Natural killer cell (primary cell): Measurements from ENCODE around the gene STARD3. TPM values are rescaled to one million over a fixed set of nuclear protein-coding genes. Genes with fewer than 3 reads are reported as not detected.

Experiments used
- ATAC-seq, 3 donors: fragments of 150-1000 bp in 2 of 3; fragments of 200-7000 bp in 1 of 3; cut with Tn5 transposase; 1 replicate in 1 of 3; 2 replicates in 2 of 3; pipeline ENCODE4 v1.10.0; 2021; ENCODE audit warnings: mild to moderate bottlenecking in 2 of 3, moderate library complexity in 2 of 3
- DNase-seq, 2 donors: peaks; one replicate each; pipeline versions ENCODE4 v3.0.0 to v3.0.0-alpha.2; 2013 to 2021; ENCODE audit warnings: mixed read lengths in 1 of 2
- H3K27ac ChIP-seq: one replicate; pipeline ENCODE4 v1.5.1; 2013; ENCODE audit warnings: mild to moderate bottlenecking, low read length
- H3K27me3 ChIP-seq: one replicate; pipeline ENCODE4 v1.6.1; 2013; ENCODE audit warnings: low read length; ENCODE audit not compliant: control insufficient read depth, insufficient read depth
- H3K36me3 ChIP-seq: one replicate; pipeline ENCODE4 v1.6.1; 2013; ENCODE audit warnings: low read length; ENCODE audit not compliant: control insufficient read depth, insufficient read depth
- H3K4me1 ChIP-seq: one replicate; pipeline ENCODE4 v1.6.1; 2013; ENCODE audit warnings: low read length; ENCODE audit not compliant: control insufficient read depth, insufficient read depth
- H3K4me3 ChIP-seq: one replicate; pipeline ENCODE4 v1.5.1; 2013; ENCODE audit warnings: low read length
- H3K9me3 ChIP-seq: one replicate; pipeline ENCODE4 v1.6.1; 2013; ENCODE audit warnings: low read length; ENCODE audit not compliant: control insufficient read depth, insufficient read depth
- H3K27ac Mint-ChIP-seq, 2 donors: one replicate each; pipeline ENCODE4 v1.8.0; 2022; ENCODE audit warnings: mild to moderate bottlenecking in 2 of 2, mixed read lengths in 2 of 2, moderate library complexity in 1 of 2
- H3K27me3 Mint-ChIP-seq, 2 donors: one replicate each; pipeline ENCODE4 v1.8.0; 2022; ENCODE audit warnings: low read depth in 2 of 2, mixed read lengths in 2 of 2
- H3K36me3 Mint-ChIP-seq: one replicate; pipeline ENCODE4 v1.8.0; 2022; ENCODE audit warnings: mixed read lengths
- H3K4me1 Mint-ChIP-seq, 2 donors: one replicate each; pipeline ENCODE4 v1.8.0; 2022; ENCODE audit warnings: mixed read lengths in 2 of 2
- H3K4me3 Mint-ChIP-seq: one replicate; pipeline ENCODE4 v1.8.0; 2022; ENCODE audit warnings: mild to moderate bottlenecking, moderate library complexity, mixed read lengths
- H3K9me3 Mint-ChIP-seq, 2 donors: one replicate each; pipeline ENCODE4 v1.8.0; 2022; ENCODE audit warnings: mixed read lengths in 2 of 2
- WGBS: methylation state at CpG from one replicate; pipeline ENCODE4 v1.1.7; 2013; ENCODE audit warnings: missing lambda C conversion rate; ENCODE audit not compliant: insufficient coverage; 5-methylcytosine and 5-hydroxymethylcytosine counted together
- intact Hi-C: fragments of 100-400 bp; cut with micrococcal nuclease; formaldehyde crosslinking; loops from one replicate; pipeline ENCODE4 v1.14.2; 2022
- total RNA-seq, 4 donors: library from RNA; stranded (reverse); fragments of 120-200 nt in 1 of 4; gene quantifications; one replicate each; pipeline versions ENCODE4 v1.2.3 to v1.2.4, GENCODE V29; 2013 to 2022
- TF ChIP-seq, protein P1 (sequence below): fragments of 200-600 bp; IDR thresholded peaks from one replicate; pipeline ENCODE4 v1.8.0; 2022; ENCODE audit warnings: antibody characterized with exemption

Gene STARD3
- total RNA-seq, 3 donors from 2014 or later (not counting 1 experiment from before 2014, with no cell fraction given): 97.1 to 115 (median 105) TPM

DNA sequence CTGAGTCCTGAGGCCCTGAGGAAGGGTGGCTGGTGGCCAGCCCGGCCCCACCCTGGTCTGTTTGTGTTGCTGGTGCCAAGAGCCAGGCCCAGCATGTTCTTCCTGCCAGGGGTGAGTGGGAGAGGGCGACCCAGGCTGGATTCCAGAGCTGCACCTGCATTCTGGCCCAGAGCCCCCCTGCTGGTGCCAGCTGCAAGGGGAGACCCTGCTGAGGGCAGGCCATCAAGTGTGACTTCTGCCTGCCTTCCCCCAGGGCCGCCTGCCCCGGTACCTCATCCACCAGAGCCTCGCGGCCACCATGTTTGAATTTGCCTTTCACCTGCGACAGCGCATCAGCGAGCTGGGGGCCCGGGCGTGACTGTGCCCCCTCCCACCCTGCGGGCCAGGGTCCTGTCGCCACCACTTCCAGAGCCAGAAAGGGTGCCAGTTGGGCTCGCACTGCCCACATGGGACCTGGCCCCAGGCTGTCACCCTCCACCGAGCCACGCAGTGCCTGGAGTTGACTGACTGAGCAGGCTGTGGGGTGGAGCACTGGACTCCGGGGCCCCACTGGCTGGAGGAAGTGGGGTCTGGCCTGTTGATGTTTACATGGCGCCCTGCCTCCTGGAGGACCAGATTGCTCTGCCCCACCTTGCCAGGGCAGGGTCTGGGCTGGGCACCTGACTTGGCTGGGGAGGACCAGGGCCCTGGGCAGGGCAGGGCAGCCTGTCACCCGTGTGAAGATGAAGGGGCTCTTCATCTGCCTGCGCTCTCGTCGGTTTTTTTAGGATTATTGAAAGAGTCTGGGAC, 25.8 kb downstream of the STARD3 start:
- 90% methylated on average over 22 of the region's 22 CpGs for WGBS
- peaks cover 50% of the 10 kb centered on the region for H3K36me3 ChIP-seq
- Mint-ChIP-seq H3K27me3 (no peaks in the 10 kb centered on the region), H3K36me3 (no peaks in the 10 kb centered on the region), H3K4me3 (no peak overlapping the region), H3K9me3 (no peaks in the 10 kb centered on the region), H3K27ac (no peak overlapping the region), H3K4me1 (peaks cover 0 to 11% of the 10 kb centered on the region in 2 donors)
- intact Hi-C loops: no loop called here
- H3K4me3 ChIP-seq: no peak overlapping the region
- no peak overlapping the region for H3K27ac ChIP-seq
- H3K4me1 ChIP-seq: peaks cover 28% of the 10 kb centered on the region
- TF ChIP-seq, protein P1, sequence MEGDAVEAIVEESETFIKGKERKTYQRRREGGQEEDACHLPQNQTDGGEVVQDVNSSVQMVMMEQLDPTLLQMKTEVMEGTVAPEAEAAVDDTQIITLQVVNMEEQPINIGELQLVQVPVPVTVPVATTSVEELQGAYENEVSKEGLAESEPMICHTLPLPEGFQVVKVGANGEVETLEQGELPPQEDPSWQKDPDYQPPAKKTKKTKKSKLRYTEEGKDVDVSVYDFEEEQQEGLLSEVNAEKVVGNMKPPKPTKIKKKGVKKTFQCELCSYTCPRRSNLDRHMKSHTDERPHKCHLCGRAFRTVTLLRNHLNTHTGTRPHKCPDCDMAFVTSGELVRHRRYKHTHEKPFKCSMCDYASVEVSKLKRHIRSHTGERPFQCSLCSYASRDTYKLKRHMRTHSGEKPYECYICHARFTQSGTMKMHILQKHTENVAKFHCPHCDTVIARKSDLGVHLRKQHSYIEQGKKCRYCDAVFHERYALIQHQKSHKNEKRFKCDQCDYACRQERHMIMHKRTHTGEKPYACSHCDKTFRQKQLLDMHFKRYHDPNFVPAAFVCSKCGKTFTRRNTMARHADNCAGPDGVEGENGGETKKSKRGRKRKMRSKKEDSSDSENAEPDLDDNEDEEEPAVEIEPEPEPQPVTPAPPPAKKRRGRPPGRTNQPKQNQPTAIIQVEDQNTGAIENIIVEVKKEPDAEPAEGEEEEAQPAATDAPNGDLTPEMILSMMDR: no peak
- no peak for ATAC-seq
- no peaks in the 10 kb centered on the region for H3K9me3 ChIP-seq
- H3K27me3 ChIP-seq: peaks cover 2% of the 10 kb centered on the region
- no peak for DNase-seq

DNA sequence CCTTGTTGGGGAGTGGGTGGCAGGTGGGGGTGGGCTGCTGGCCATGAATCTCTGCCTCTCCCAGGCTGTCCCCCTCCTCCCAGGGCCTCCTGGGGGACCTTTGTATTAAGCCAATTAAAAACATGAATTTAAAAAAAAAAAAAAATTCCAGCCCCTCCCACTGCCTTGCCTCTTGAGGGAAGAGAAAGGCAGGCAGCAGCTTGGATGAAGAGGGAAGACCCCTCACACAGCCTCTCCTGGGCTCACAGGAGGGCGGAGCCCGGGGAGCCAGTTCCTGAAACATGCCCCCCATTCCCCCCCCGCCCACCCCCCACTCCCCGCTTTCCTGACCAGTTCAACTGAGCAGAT, 26.4 kb downstream of the STARD3 start:
- Histone ChIP-seq H3K27me3 (peaks cover 2% of the 10 kb centered on the region), H3K27ac (no peak overlapping the region), H3K9me3 (no peaks in the 10 kb centered on the region), H3K4me1 (peaks cover 32% of the 10 kb centered on the region), H3K36me3 (peaks cover 44% of the 10 kb centered on the region), H3K4me3 (no peak overlapping the region)
- TF ChIP-seq, protein P1: no peak
- no peak overlapping the region for H3K27ac Mint-ChIP-seq
- H3K9me3 Mint-ChIP-seq: no peaks in the 10 kb centered on the region
- WGBS: no CpG with 5 or more reads among the region's 4 CpGs
- no peaks in the 10 kb centered on the region for H3K27me3 Mint-ChIP-seq
- H3K4me3 Mint-ChIP-seq: no peak overlapping the region
- ATAC-seq (no peak), DNase-seq (no peak)
- intact Hi-C loops: no loop called here
- no peaks in the 10 kb centered on the region for H3K36me3 Mint-ChIP-seq
- peaks cover under 1 to 16% of the 10 kb centered on the region in 2 donors for H3K4me1 Mint-ChIP-seq

DNA sequence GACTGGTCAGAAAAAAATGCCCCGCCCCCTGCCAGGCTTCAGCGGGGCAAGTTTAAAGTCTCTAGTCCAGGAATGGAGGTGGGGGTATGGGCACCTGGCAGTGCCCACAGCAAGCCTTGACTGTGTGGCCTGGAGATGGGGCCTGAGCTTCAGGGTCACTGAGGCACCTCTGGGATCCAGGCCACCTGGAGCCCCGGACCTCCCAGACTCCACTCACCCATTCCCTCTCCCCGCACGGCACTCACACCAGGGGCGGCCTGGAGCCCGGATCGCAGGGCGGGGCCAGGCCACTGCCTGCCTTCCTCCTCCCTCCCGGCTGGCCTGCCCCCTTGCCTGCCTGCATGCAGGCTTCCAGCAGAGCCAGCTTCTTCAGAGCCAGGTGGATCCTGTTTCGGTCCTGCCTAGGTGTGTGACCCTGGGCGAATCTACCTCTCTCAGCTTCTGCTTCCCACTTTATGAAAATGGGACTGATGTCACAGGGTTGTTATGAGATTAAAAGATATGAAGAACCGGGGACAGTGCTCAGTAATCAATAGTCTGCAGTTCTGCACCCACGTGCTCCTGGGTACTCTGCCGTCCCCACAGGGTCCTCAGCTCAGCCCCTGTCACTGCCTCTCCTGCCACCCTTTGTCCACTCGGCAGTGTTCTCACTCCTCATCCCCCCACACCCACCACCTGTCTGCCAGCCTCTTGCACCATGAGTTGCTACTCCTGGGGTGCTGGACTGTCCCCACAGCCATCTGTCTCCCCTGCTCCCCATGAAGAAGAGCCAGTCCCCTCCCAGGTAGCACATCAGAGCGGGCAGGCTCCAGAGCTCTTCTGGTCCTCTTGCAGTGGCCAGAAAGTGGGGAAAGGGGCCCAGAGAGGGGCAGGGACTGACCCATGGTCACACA, 27.0 kb downstream of the STARD3 start:
- Histone ChIP-seq H3K27me3 (peaks cover 2% of the 10 kb centered on the region), H3K4me1 (peaks cover 34% of the 10 kb centered on the region), H3K27ac (no peak overlapping the region), H3K9me3 (no peaks in the 10 kb centered on the region), H3K36me3 (peaks cover 39% of the 10 kb centered on the region), H3K4me3 (no peak overlapping the region)
- H3K4me1 Mint-ChIP-seq: peaks cover 7 to 22% of the 10 kb centered on the region in 2 donors
- no peaks in the 10 kb centered on the region for H3K36me3 Mint-ChIP-seq
- no peaks in the 10 kb centered on the region for H3K27me3 Mint-ChIP-seq
- WGBS: 85% methylated on average over 17 of the region's 17 CpGs
- H3K27ac Mint-ChIP-seq: peak overlapping the region in 1 of 2 donors; percentile 51
- DNase-seq (no peak), ATAC-seq (no peak)
- TF ChIP-seq, protein P1: no peak
- intact Hi-C loops: no loop called here
- no peak overlapping the region for H3K4me3 Mint-ChIP-seq
- H3K9me3 Mint-ChIP-seq: no peaks in the 10 kb centered on the region
